HG02943 (cell line): Measurements from ENCODE around the gene GGTA1.
"Not testable (repeated sequence)": the region's sequence is repeated elsewhere in the genome, so short reads cannot be mapped to it uniquely, and the experiment has no call there.

ENCODE experiments used
- ATAC-seq: cut with Tn5 transposase; IDR thresholded peaks from one replicate; pipeline ENCODE4 v1.9.1; 2021; ENCODE audit warnings: mild to moderate bottlenecking, low read depth, moderate library complexity; ENCODE audit not compliant: unreplicated experiment

The GGTA1 gene

GRCh38 chr9:121463026-121463807, 36.4 kb downstream of the GGTA1 start:
- ATAC-seq: no peak

GRCh38 chr9:121459513-121459912, 40.1 kb downstream of the GGTA1 start:
- no peak for ATAC-seq

GRCh38 chr9:121458449-121458848, 41.2 kb downstream of the GGTA1 start:
- not testable (repeated sequence) for ATAC-seq

GRCh38 chr9:121455527-121456239, 44.0 kb downstream of the GGTA1 start:
- ATAC-seq: no peak

GRCh38 chr9:121454972-121455371, 44.7 kb downstream of the GGTA1 start:
- ATAC-seq: no peak

- ATAC-seq: no peak
Measured at GRCh38 chr9:121453232-121453892, 46.3 kb downstream of the GGTA1 start.

- no peak for ATAC-seq
Measured at GRCh38 chr9:121452085-121452484, 47.6 kb downstream of the GGTA1 start.

- ATAC-seq: no peak
Measured at GRCh38 chr9:121451586-121451985, 48.1 kb downstream of the GGTA1 start.

- ATAC-seq: no peak
Measured at GRCh38 chr9:121450241-121450640, 49.4 kb downstream of the GGTA1 start.

- ATAC-seq: no peak
Measured at GRCh38 chr9:121449786-121450185, 49.9 kb downstream of the GGTA1 start.

- no peak for ATAC-seq
Measured at GRCh38 chr9:121447321-121447834, 52.3 kb downstream of the GGTA1 start.

- ATAC-seq: no peak
Measured at GRCh38 chr9:121445986-121446385, 53.7 kb downstream of the GGTA1 start.

- no peak for ATAC-seq
Measured at GRCh38 chr9:121443981-121444380, 55.7 kb downstream of the GGTA1 start.

GRCh38 chr9:121441165-121441564, 58.5 kb downstream of the GGTA1 start:
- no peak for ATAC-seq

GRCh38 chr9:121439711-121440664, 59.7 kb downstream of the GGTA1 start:
- no peak for ATAC-seq

- ATAC-seq: no peak
Measured at GRCh38 chr9:121439016-121439415, 60.6 kb downstream of the GGTA1 start.

GRCh38 chr9:121437891-121438290, 61.8 kb downstream of the GGTA1 start:
- ATAC-seq: no peak

- ATAC-seq: not testable (repeated sequence)
Measured at GRCh38 chr9:121437046-121437445, 62.6 kb downstream of the GGTA1 start.

- ATAC-seq: no peak
Measured at GRCh38 chr9:121434969-121435368, 64.7 kb downstream of the GGTA1 start.

- no peak for ATAC-seq
Measured at GRCh38 chr9:121427899-121428298, 71.7 kb downstream of the GGTA1 start.
